Gastrocnemius medialis (tissue), 4 donors: ENCODE results near the gene ATXN7L1.

Experiments used
- CTCF ChIP-seq, 5 experiments: fragments of 450-650 bp in 3 of 5; fragments of 200-600 bp in 2 of 5; sonication (generic) in 2 of 5; IDR thresholded peaks in 4 of 5; conservative IDR thresholded peaks in 1 of 5; 1 replicate in 4 of 5; 2 replicates in 1 of 5; pipeline ENCODE4 v1.5.1; 2016 to 2019; ENCODE audit warnings: antibody characterized with exemption in 5 of 5, mild to moderate bottlenecking in 3 of 5, moderate library complexity in 3 of 5
- POLR2A ChIP-seq, 2 donors: fragments of 450-650 bp; IDR thresholded peaks; one replicate each; pipeline ENCODE4 v1.6.1; 2017; ENCODE audit warnings: antibody characterized with exemption in 2 of 2, mild to moderate bottlenecking in 2 of 2, moderate library complexity in 2 of 2

GRCh38 chr7:105577251-105577650 is 299.1 kb downstream of the ATXN7L1 start:
- no peak for TF ChIP-seq CTCF (IDR thresholded peaks at IDR 0.05 in 4 of 5, conservative IDR thresholded peaks at IDR 0.05 in 1 of 5)
- TF ChIP-seq POLR2A (IDR thresholded peaks at IDR 0.05), result no peak
